ENCODE measurements around the gene AAR2.

GRCh38 chr20:36235892-36236785 is at the start of gene AAR2:
- TF ChIP-seq CREM (CRISPR knock-in tag; IDR thresholded peaks at IDR 0.05) (peak; percentile 69; the same call in 1 of the 2 replicates), CTCF (IDR thresholded peaks at IDR 0.05) (no peak), ZNF138 (CRISPR knock-in tag; conservative IDR thresholded peaks at IDR 0.05) (no peak), TEAD4 (CRISPR knock-in tag; IDR thresholded peaks at IDR 0.05) (0 out of 2 replicates have a peak, but pooled peaks have one; percentile 60), ZNF396 (CRISPR knock-in tag; IDR thresholded peaks at IDR 0.05; ENCODE audit: borderline replicate concordance) (no peak), ZNF512 (CRISPR knock-in tag; IDR thresholded peaks at IDR 0.05; ENCODE audit: borderline replicate concordance) (no peak), MAX (CRISPR knock-in tag; IDR thresholded peaks at IDR 0.05) (peak; percentile 84), ATF2 (CRISPR knock-in tag; IDR thresholded peaks at IDR 0.05; ENCODE audit: borderline replicate concordance, low read depth) (no peak; the same call in 1 of the 2 replicates), ELF4 (CRISPR knock-in tag; IDR thresholded peaks at IDR 0.05; ENCODE audit: low read depth) (no peak), AFF4 (CRISPR knock-in tag; IDR thresholded peaks at IDR 0.05; ENCODE audit: borderline replicate concordance) (no peak)
